ENCODE results near the gene PDE1C.

GRCh38 chr7:32037650-32038198 lies 32.5 kb downstream of the PDE1C start:
- TF ChIP-seq CTCF (conservative IDR thresholded peaks at IDR 0.05; ENCODE audit: low read length): no peak
- TF ChIP-seq EZH2phosphoT487 (IDR thresholded peaks at IDR 0.05; ENCODE audit: borderline replicate concordance, low read depth, low read length): no peak
